ENCODE results near the gene SDR42E2.
"Not testable (repeated sequence)": the region's sequence is repeated elsewhere in the genome, so short reads cannot be mapped to it uniquely, and the experiment has no call there.

GRCh38 chr16:22172642-22173041 lies 10.3 kb downstream of the SDR42E2 start:
- TF ChIP-seq POLR2A, POLR2AphosphoS5 (IDR thresholded peaks at IDR 0.05): not testable (repeated sequence)
- TF ChIP-seq, protein P1, sequence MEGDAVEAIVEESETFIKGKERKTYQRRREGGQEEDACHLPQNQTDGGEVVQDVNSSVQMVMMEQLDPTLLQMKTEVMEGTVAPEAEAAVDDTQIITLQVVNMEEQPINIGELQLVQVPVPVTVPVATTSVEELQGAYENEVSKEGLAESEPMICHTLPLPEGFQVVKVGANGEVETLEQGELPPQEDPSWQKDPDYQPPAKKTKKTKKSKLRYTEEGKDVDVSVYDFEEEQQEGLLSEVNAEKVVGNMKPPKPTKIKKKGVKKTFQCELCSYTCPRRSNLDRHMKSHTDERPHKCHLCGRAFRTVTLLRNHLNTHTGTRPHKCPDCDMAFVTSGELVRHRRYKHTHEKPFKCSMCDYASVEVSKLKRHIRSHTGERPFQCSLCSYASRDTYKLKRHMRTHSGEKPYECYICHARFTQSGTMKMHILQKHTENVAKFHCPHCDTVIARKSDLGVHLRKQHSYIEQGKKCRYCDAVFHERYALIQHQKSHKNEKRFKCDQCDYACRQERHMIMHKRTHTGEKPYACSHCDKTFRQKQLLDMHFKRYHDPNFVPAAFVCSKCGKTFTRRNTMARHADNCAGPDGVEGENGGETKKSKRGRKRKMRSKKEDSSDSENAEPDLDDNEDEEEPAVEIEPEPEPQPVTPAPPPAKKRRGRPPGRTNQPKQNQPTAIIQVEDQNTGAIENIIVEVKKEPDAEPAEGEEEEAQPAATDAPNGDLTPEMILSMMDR (IDR thresholded peaks at IDR 0.05 in 8 of 11, conservative IDR thresholded peaks at IDR 0.05 in 3 of 11): not testable (repeated sequence)

Data from spleen (tissue), 7 donors.